GM12891 (cell line): ENCODE measurements around the gene COL12A1.

ENCODE experiments used
- PAX5 ChIP-seq: IDR thresholded peaks from 2 replicates; pipeline ENCODE4 v1.6.1; 2011; ENCODE audit warnings: low read length, moderate library complexity, mild to moderate bottlenecking; ENCODE audit not compliant: insufficient read depth, severe bottlenecking
- POLR2A ChIP-seq: IDR thresholded peaks from 2 replicates; pipeline ENCODE4 v1.6.1; 2011; ENCODE audit warnings: low read depth, low read length, control low read depth
- POLR2AphosphoS5 ChIP-seq: IDR thresholded peaks from 2 replicates; pipeline ENCODE4 v1.6.1; 2011; ENCODE audit warnings: low read depth, low read length, control low read depth
- POU2F2 ChIP-seq: IDR thresholded peaks from 2 replicates; pipeline ENCODE4 v1.6.1; 2011; ENCODE audit warnings: low read depth, mild to moderate bottlenecking, control low read depth, low read length, moderate library complexity
- SPI1 ChIP-seq: IDR thresholded peaks from 2 replicates; pipeline ENCODE4 v1.6.1; 2011; ENCODE audit warnings: low read depth, low read length, control low read depth
- TAF1 ChIP-seq: IDR thresholded peaks from 2 replicates; pipeline ENCODE4 v1.6.1; 2011; ENCODE audit warnings: low read depth, low read length, control low read depth

- TF ChIP-seq POLR2AphosphoS5 = no peak
- no peak for TF ChIP-seq SPI1
- no peak for TF ChIP-seq POLR2A
- TF ChIP-seq TAF1 = no peak
- no peak for TF ChIP-seq PAX5
- no peak for TF ChIP-seq POU2F2
These were observed 55.0 kb downstream of the COL12A1 start for GRCh38 chr6:75150685-75151412.
